ENCODE measurements around the gene NPPA. TPM values are rescaled to one million over a fixed set of nuclear protein-coding genes. Genes with fewer than 3 reads are reported as not detected.

Gene NPPA
- total and polyA plus RNA-seq, 9 of the 15 experiments (the other 6 are each of a cell fraction or from before 2014, with no cell fraction given), result not detected

- H3K27ac ChIP-seq (ENCODE audit: extremely low read depth, low read depth, low read length), result no peak overlapping the region
- H2AFZ ChIP-seq (ENCODE audit: low read depth, low read length), result no peak overlapping the region
- peak; percentile 57 for FAIRE-seq
- H3K36me3 ChIP-seq (ENCODE audit: control insufficient read depth, insufficient read depth, low read length), result peaks cover 83% of the 10 kb centered on the region
- no peaks in the 10 kb centered on the region for H3K9me3 ChIP-seq (replicated peaks; ENCODE audit: control insufficient read depth, insufficient read depth, low read depth, low read length)
- H3K9me1 ChIP-seq (ENCODE audit: control insufficient read depth, insufficient read depth, low read length), result no peaks in the 10 kb centered on the region
- in situ Hi-C loops (cut with MboI) (no loop called here), intact Hi-C loops (cut with micrococcal nuclease) (no loop called here)
- no peak overlapping the region; a peak in 1 of 4 replicates for H3K9ac ChIP-seq (ENCODE audit: insufficient read depth in 1 of 2, low read depth in 2 of 2, low read length in 2 of 2)
- H3K4me2 ChIP-seq (ENCODE audit: insufficient read depth, low read length), result no peak overlapping the region
- no peak overlapping the region for H3K4me3 ChIP-seq
- no peaks in the 10 kb centered on the region for H3K4me1 ChIP-seq (replicated peaks in 1 of 2; ENCODE audit: control insufficient read depth in 2 of 2, insufficient read depth in 2 of 2, low read length in 2 of 2)
- BruUV-seq (replicated peaks), result no TSS peak
- H3K79me2 ChIP-seq (ENCODE audit: control insufficient read depth, insufficient read depth, low read length), result no peaks in the 10 kb centered on the region
- TF ChIP-seq TCF7L2 (IDR thresholded peaks at IDR 0.05; ENCODE audit: low read depth, low read length) (no peak), FOXA3 (CRISPR knock-in tag; conservative IDR thresholded peaks at IDR 0.05 in 1 of 2, IDR thresholded peaks at IDR 0.05 in 1 of 2) (no peak), ZNF586 (CRISPR knock-in tag; conservative IDR thresholded peaks at IDR 0.05) (no peak), FOXM1 (IDR thresholded peaks at IDR 0.05; ENCODE audit: low read depth) (no peak), FOXM1 (CRISPR knock-in tag; IDR thresholded peaks at IDR 0.05; ENCODE audit: low read depth) (no peak), ZBTB9 (CRISPR knock-in tag; IDR thresholded peaks at IDR 0.05) (no peak), ATF4 (CRISPR knock-in tag; IDR thresholded peaks at IDR 0.05) (no peak), SIN3A (IDR thresholded peaks at IDR 0.05; ENCODE audit: borderline replicate concordance in 2 of 2, control insufficient read depth in 1 of 2, low read depth in 2 of 2, low read length in 2 of 2) (0 out of 4 replicates have a peak, but pooled peaks of 1 of the 2 experiments have one; percentile 32), MAFF (IDR thresholded peaks at IDR 0.05; ENCODE audit: low read length) (peak; percentile 20; the same call in 1 of the 2 replicates), POLR2A (conservative IDR thresholded peaks at IDR 0.05) (0 out of 2 replicates have a peak, but pooled peaks have one; percentile 48), C11orf30 (IDR thresholded peaks at IDR 0.05; ENCODE audit: low read depth) (peak; percentile 32; the same call in 1 of the 2 replicates), ZNF316 (IDR thresholded peaks at IDR 0.05) (peak; percentile 62; the same call in 1 of the 2 replicates), SUPT5H (IDR thresholded peaks at IDR 0.05) (0 out of 2 replicates have a peak, but pooled peaks have one; percentile 29), EGR1 (conservative IDR thresholded peaks at IDR 0.05) (no peak), PCBP1 (IDR thresholded peaks at IDR 0.05; ENCODE audit: low read depth, low read length, poor library complexity, severe bottlenecking) (no peak)
- TF ChIP-seq, protein P1, sequence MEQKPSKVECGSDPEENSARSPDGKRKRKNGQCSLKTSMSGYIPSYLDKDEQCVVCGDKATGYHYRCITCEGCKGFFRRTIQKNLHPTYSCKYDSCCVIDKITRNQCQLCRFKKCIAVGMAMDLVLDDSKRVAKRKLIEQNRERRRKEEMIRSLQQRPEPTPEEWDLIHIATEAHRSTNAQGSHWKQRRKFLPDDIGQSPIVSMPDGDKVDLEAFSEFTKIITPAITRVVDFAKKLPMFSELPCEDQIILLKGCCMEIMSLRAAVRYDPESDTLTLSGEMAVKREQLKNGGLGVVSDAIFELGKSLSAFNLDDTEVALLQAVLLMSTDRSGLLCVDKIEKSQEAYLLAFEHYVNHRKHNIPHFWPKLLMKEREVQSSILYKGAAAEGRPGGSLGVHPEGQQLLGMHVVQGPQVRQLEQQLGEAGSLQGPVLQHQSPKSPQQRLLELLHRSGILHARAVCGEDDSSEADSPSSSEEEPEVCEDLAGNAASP (IDR thresholded peaks at IDR 0.05), result no peak
- no peak; the same call in 2 of the 3 replicates for ATAC-seq
- POLR2A ChIA-PET, result interaction anchor here (0.6 to 3.4 kb wide), 13 partner anchors 8 to 237 kb away, joined by 3 to 41 read pairs (median 4); no protein-coding TSS in a partner anchor
- DNase-seq (ENCODE audit: extremely low read depth in 1 of 4, low spot score in 3 of 4), result no peak
- WGBS (ENCODE audit: insufficient coverage, low coverage, missing lambda C conversion rate), result 89% methylated on average over 17 of the region's 17 CpGs
- H4K20me1 ChIP-seq (replicated peaks; ENCODE audit: control insufficient read depth, insufficient read depth, low read length), result no peaks in the 10 kb centered on the region
- H3K27me3 ChIP-seq (ENCODE audit: control insufficient read depth in 2 of 2, insufficient read depth in 2 of 2, low read length in 2 of 2), result no peaks in the 10 kb centered on the region
- CTCF ChIA-PET (ENCODE audit: low intra/inter-chr PET ratio), result no interaction called here
Observed at GRCh38 chr1:11823366-11824137, 24.0 kb downstream of the NPPA start.

Measured in K562 (cell line).